ENCODE measurements around the gene SUSD5.
"Not testable (repeated sequence)": the region's sequence is repeated elsewhere in the genome, so short reads cannot be mapped to it uniquely, and the experiment has no call there.

The SUSD5 gene

DNA sequence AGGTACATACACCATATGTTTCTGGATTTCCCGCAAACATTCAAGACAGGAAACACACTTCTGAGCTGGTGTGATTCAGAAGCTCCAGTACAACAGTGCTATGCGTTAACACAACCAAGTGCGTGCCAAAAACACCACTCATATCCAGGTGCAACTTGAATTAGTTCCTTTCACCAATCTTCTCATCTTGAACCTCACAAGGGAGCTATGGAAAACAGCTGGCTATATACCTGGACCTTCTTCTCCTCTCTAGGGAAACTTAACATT, 31.3 kb downstream of the SUSD5 start:
- FAIRE-seq: no peak

DNA sequence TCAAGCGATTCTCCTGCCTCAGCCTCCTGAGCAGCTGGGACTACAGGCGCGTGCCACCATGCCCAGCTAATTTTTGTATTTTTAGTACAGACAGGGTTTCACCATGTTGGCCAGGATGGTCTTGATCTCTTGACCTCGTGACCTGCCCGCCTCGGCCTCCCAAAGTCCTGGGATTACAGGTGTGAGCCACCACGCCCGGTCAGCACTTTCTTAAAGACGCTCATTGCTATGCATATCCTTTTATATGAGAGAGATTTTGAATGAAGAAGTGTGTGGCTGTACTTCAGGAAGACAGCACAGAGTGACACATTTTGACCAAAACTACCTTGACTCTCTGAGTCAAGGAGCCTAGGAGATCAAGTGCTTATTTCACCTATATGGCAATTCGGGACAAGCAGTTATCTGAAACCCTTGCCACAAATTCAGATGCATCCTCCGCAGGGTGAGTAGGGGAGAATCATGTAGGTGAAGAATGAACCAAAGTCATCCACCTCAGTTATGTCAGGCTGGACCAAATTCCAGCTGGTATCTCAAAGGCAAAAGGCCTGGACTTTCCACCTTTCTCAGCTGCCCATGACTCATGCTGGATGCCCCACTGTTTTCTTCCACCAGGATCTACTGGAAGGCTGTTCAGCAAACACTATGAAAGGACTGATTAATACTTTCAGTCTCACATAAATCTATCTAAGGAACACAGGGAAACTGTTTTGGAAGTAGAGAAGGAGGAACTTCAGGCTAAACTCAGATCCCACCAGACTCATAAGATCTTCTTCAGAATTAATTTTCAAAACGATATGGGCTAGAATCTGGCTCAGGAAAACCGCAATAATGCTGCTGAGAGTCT, 31.9 kb downstream of the SUSD5 start:
- FAIRE-seq: no peak

DNA sequence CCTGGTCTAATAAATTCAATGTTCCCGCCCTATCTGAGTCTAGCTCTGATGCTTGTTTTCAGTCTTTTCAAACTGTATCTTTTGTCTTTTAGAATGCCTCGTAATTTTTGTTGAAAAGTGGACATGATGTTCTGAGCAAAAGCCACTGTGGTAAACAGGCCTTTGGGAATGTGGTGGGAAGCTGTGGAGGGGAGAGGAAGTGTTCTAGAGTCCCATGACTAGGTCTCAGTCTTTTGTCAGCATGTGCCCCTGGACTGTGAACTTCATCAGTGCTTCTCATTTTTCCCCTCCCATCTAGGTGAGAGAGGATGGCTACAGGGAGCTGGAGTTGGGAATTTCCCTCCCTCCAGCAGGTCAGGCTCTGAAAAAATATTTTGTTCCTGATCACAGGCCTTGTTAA, 33.7 kb downstream of the SUSD5 start:
- no peak for FAIRE-seq

DNA sequence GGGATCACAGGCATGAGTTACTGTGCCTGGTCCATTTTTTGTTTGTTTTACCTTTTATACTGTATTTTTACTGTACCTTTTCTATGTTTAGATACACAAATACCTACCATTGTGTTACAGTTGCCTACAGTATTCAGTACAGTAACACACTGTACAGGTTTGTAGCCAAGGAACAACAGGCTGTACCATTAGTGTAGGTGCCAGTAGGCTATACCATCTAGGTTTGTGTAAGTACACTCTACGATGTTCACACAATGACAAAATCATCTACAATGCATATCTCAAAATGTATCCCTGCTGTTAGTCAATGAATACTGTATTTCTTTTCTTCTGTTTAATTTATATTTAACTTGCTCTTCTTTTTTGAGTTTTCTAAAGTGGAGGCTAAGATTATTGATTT, 37.0 kb downstream of the SUSD5 start:
- not testable (repeated sequence) for FAIRE-seq

DNA sequence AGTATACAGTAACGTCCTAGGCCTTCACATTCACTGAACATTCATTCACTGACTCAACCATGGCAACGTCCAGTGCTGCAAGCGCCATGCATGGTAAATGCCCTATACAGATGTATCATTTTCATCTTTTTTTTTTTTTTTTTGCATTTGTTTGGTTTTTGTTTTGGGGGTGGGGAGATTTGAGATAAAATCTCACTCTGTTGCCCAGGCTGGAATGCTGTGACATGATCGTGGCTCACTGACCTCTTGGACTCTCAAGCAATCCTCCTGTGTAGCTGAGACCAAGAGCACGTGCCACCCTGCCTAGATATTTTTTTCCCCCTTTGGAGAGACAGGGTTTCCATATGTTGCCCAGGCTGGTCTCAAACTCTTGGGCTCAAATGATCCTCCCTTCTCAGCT, 37.4 kb downstream of the SUSD5 start:
- FAIRE-seq: no peak

DNA sequence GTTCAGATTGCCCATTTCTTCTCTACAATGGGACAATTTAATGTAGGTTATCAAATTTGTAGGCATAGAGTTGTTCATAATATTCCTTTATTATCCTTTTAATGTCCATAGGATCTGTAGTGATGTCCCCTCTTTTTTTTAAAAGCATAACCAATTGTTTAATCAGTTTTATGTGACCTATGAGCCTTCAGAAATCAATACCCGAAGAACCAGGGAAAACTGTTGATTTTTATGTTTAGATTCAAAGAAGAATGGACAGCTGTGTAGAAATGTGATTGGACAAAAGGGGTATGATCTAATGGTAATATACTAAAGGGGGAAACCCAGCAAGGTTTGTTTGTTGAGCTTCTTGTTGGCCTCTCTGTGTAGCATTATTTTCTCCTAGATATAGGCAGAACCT, 39.5 kb downstream of the SUSD5 start:
- FAIRE-seq: no peak

DNA sequence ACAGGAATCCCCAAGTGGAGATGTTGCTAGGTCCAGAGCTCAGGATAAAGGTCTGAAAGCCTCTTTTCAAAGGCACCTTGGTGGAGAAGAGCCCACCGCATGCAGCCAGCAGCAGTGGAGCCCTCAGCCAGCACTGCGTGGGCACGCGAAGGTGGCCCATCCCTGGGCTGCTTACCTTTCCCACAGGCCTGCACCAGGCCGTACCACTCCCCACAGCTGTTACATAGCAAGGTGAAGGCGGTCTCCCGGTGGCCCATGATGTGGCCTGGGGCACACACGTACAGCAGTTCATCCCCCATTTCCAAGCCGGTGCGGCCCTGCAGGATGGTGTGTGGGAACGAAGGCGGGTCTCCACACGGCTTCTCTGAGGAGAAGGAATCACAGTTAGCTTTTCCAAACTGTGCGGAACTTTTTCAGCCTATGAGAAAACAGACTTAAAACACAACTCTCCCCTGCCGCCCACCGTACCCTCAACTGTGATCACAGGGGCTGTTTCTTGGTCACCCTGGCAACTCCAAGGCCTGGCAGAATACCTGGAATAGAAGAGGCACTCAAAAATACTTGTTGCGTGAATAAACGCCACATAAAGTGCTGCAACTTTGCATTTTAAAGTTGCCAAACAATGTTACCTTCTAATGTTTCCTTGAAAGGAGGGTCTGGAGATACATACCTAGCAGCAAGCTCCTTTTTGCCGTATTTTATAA, 43.7 kb downstream of the SUSD5 start:
- FAIRE-seq: no peak

DNA sequence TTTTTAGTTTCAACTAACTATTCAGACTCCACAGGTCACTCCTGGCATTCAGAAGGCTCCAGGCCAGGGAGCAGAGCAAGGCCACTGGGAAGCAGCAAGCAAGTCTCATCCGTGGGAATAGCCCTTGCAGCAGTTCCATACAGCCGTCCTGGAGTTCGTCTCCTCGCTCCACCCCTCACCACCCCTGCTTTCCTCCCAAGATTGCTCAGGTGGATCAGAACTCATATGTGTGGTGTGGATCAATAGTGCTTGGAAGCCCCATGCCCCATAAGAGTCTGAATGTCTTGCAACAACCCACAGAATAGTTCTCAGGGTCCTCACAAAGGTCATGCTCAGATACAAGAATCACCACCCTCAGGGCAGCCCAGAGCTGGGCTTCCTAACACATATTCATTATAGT, 44.5 kb downstream of the SUSD5 start:
- no peak for FAIRE-seq

DNA sequence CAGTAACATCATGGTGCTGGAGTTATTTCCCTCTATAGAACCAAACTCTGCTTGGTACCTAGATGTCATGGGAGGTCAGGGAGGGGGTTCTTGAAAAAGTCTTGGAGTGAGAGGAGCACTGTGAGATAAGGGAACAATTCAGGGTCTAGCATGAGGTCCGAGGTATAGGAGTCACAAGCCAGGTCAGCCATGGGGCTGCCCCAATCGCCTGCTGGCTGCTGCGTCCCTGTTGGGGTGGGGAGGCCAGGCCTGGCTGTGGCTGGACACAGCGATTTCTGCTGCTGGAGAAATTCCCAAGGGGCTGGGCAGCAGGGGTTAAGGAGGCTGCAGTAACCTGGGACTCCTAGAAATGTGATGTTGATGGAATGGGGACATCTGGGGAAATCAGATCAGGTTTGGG, 44.9 kb downstream of the SUSD5 start:
- FAIRE-seq: no peak

DNA sequence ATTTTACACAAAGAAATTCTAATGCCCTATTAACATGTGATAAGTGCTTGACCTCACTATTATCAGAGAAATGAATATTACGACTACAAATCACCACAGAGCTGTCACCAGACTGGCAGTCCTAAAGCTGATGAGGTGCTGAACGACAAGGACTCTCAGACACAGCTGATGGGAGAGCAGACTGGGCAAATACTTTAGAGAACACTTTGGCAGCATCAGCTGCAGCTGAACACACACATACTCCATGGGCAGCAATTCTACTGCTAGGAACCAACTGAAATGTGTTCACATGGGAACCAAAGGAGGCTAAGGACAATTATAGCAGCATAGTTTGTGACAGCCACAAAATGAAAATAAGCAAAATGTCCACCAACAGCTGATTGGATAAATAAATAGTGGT, 45.5 kb downstream of the SUSD5 start:
- FAIRE-seq: no peak

DNA sequence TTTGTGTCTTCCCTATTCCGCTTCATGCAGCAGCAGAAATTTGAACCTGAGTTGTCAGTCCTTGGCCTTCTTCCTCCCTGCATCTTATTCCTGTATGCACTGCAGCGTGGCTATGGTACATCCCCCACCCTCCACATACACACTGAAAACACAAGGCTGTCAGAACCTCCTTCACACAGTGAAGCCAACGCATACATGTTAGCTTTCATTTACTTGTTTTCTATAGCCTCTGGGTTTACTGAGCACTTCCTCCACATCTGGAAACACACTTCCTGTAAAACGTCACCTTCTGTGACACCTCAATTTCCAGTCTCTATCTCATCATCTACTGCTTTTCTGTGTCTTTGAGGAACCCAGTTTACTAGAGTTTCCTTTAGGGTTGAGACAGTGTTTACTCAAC, 47.0 kb downstream of the SUSD5 start:
- FAIRE-seq: no peak

DNA sequence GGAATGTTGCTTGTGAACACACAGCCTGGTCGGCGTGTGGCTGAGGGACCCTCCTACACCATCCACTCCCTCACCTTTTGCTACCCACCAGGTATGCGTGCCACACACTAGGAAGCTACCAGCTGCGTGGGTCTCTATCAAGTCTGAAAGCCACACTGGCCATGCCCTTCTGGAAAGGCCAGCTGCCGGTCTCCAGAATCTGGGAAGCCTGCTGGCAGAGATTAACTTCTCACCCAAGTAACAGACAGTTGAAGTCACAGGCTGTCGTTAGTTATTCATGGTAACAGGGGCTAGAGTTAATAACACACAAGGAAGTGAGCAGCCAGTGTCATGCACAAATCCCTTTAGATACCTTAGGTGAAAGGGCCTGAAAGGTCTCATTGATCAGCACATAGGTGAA, 48.1 kb downstream of the SUSD5 start:
- no peak for FAIRE-seq

DNA sequence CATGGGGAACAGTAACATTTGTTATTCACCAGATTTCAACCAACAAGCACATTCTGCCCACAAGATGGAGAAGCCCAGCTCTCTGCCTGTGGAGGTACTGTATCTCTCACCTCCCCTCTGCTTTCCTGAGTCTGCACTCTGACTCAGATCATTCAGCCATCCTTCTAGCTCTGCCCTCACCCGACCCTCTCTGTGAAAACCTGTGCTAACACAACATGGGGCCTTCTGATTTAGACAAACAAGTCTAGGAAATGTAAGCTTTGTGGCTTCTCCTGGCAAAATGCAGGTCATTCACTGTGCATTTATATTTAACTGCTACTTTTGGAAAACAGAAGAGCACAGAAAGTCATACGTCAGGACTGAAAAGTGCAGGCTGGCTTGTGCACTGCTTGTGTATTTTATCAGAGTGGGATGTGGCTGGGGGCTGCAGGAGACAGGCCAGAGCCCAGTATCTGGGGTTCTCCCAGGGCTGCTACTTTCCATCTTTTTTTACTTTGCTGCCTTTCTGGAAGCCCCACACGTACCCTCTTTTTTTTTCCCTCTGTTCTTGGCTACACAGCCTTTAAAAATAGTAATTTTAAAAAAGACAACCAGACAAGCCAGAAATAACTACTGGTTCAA, 50.8 kb downstream of the SUSD5 start:
- FAIRE-seq: no peak

DNA sequence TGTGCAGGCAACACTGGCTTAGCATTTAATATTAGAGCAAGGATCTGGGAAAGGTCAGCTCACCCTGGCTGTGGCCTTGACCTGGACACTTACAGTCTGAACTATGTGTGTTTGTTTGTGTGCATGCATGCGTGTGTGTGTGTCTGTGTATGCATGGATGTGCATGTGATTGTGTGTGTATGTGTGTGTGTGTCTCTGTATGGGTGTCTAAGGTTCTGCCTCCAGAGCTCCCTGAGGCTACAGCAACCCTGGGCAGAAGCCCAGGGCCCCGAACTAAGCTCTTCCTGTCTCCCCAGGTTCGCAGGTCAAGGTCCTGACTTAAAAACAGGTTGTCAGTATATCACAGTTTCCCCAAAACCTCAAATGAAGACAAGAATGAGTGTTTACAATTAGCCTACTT, 51.3 kb downstream of the SUSD5 start:
- no peak for FAIRE-seq

DNA sequence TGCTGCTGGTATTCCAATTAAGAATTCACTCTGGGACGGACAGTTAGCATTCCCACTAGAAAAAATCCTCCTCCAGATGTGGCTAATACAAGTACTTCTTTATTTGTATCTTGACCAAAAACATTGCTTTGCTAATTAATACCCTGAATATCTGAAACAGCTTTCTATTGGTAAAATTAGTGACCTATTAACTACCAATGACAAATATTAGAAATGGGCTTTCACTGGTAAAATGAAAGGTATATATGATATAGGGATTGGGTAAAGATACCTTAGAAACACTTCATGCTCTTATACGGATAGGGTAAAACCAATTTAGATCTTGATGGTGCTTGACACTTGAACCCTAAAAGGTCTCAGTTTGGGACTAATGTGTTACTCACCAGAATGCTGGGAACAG, 52.5 kb downstream of the SUSD5 start:
- FAIRE-seq: no peak

DNA sequence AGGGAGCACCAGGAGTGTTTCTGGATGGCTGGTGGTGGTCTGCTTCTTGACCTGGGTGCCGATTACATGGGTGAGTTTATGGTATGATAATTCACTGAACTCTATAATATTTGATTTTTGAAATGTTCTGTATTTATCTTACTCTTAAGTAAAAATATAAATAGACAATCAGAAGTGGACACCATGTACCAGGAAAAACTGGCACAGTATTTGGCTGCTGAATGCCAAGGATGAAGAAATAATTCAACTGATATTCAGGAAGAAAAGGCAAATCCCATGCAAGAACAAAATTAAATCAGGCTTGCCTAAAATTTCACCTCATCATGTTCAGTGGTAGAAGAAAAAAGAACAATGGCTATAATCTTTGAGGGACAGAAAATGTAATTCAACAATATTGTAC, 53.2 kb downstream of the SUSD5 start:
- no peak for FAIRE-seq

DNA sequence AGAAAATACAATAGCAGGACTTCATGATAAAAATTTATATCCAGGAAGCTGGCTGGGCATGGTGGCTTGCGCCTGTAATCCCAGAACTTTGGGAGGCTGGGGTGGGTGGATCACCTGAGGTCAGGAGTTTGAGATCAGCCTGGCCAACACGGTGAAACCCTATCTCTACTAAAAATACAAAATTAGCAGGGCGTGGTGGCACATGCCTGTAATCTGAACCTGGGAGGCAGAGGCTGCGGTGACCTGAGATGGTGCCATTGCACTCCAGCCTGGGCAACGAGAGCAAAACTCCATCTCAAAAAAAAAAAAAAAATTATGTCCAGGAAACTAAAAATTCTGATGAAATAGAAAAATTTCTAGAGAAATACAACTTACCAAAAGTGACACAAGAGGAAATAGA, 56.0 kb downstream of the SUSD5 start:
- FAIRE-seq: not testable (repeated sequence)

DNA sequence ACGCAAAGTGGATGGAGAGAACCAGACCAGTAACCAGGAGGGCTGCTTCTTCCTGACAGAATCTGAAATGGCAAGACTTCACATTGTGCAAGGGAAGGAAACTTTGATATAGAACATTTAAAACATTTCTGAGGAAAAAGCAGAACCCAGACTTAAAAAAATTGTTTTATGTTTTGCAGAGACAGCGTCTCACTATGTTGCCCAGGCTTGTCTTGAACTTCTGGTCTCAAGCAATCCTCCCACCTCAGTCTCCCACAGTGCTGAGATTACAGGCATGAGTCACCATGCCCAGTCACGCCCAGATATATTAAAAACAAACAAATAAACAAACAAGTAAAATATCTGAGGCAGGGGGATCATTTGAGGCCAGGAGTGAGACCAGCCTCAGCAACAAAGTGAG, 58.6 kb downstream of the SUSD5 start:
- no peak for FAIRE-seq

DNA sequence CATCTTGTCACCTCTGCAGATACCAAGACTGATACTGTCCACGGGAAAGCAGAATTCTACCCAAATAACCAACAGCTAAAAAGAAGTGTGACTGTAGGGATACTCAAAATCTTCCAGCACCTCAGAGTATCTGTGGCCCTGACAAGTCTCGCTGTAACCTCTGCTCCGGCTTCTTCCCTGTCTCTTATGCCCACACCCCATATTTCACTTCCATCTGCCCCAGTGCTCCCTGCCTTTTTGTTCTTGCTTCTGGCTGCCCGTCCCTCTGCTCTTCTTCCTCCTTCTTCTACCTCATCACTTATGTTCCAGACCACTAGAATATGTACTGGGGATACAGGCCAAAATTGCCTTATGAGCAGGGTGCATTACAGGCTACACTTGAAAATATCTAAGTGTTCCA, 59.4 kb downstream of the SUSD5 start:
- FAIRE-seq: no peak

DNA sequence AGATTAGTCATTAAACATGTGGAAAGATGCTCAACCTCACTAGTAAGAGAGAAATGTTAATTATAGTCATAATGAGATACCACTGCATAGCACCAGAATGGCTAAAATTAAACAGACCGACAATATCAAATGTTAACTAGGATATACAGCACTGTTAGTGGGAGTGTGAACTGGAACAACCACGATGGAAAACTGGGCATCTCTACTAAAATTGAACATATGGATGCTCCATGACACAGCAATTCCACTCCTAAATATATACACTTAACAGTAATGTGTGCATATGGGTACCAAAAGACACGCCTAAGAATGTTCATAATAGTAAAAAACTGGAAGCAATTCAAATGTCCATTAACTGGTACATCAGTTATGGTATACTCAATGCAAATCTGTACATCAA, 63.3 kb downstream of the SUSD5 start:
- FAIRE-seq: no peak

DNA sequence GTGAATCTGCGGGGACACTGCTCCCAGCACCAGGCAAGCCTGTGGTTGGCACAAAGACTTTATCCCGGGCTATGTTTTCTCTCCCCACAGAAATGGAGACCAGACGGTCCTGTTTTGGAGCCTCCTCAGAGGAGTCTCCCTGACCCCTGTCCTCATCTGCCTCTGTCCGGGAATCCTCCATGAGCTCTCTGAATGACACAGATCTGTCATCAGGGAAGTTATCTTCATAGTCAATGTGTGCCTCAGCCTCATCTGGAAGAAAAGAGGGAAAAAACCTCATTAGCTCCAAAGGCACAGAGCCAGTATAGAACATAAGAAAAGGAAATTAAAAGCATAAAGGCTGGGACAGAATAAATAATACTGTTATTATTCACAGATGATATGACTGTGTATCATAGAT, 64.8 kb downstream of the SUSD5 start:
- no peak for FAIRE-seq

DNA sequence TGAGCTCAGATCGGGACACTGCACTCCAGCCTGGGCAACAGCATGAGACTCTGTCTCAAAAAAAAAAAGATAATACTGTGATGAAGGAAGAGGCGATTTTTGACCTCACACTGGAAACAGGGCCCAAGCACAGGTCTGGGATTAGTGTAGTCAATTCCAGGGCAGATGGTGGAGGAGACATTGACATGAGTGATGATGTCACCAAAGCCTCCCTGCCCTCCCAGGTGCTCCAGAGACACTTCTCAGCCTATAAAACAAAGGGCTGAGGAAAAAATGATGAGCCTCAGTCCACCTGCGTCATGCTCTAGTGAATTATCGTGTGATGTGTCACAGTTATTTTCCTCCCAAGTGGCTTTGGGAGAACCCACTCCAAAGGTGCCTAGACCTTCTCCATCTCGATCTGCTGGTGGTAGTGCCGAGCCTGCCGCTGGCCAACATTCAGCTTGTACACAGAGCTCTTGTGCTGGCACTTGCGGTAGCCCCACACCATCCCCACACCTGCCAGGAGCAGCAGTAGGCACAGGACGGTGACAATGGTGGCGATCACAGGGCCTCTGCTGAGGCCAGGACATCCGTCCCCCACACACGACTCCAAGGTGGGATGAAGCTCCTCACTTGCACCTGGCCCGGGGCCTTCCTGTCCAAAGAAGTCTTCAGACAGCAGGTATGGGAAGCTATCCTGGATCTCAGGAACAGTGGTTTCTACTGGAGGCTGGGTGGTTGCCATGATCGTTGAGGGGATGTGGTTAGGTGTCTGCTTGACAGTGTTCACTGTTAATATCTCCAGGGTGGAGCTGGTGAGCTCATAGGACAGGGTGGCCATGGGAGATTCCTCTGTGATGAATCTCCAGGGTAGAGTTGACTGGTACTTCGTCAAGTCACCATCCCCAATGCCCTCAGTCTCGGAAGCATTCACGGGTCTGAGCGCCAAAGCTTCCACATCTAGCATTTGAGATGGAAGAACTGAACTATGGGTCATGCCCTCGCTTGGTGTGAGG, 65.9 kb downstream of the SUSD5 start:
- no peak for FAIRE-seq

DNA sequence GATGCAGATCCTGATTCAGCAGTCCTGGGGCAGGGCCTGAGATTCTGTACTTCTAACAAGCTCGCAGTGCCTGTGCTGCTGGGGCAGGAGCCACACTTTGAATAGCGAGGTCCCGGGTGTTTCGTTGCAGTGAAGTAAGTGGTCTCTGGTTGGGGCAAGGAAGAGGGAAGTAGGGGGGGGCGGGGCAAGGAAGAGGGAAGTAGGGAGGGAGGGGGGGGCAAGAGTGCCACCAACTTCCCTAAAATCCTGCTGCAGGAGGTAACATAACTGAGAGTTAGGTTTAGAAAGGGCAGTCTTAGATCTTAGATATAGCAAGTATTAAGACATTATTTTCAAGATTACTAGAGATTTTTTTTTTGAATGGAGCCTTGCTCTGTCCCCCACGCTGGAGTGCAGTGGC, 69.3 kb downstream of the SUSD5 start:
- no peak for FAIRE-seq

Measured in islet of Langerhans (tissue), 1 donor.